Fibroblast of mammary gland (primary cell): ENCODE results near the gene LRIG1.

Experiments used
- DNase-seq: peaks from one replicate; pipeline ENCODE4 v3.0.0-alpha.2; 2010; ENCODE audit warnings: low read depth
- H3K4me3 ChIP-seq: 2 replicates; pipeline ENCODE4 v1.5.1; 2011; ENCODE audit warnings: low read depth, mild to moderate bottlenecking, low read length, moderate library complexity; ENCODE audit not compliant: control insufficient read depth
- TF ChIP-seq, protein P1 (sequence below): conservative IDR thresholded peaks from 2 replicates; pipeline ENCODE4 v1.5.1; 2011; ENCODE audit warnings: low read depth, low read length, inconsistent platforms; ENCODE audit not compliant: control insufficient read depth, insufficient read depth

LRIG1 gene

DNA sequence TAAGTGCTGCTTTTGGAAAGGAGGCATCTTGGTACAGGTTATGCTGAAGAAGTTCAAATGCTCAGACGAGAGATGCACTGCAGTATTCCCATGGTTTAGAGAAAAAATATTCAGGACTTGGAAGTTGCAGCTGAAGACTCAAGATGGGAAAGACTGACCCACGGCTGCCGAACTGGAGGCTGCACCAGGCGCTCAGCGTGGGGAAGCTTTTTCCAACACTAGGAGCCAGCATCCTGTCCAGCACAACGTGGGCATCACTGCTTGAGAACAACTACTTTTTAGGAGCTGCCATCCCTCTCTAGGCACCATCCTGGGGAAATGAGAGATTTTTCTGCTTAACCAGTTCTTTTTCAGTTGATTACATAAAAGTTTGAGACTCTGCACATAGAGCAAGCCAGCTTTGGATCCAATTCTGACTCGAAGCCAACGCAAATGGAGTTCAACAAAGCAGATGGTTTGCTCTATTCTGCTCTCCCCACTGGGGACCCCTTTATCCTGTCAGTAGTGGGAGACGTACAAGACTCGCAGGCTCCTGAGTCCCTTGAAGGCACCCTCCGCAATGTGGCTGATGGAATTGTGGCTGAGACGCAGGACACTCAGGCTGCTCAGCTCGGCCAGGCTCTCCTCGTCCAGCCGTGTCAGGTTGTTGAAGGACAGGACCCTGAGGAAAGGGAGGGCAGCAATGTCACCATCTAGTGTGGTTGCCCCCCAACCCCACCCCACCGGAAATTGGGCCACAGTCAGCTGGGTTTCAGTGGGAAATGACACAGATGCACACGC is 93.8 kb downstream of the LRIG1 start:
- DNase-seq: no peak
- no peak overlapping the region for H3K4me3 ChIP-seq
- TF ChIP-seq, protein P1, sequence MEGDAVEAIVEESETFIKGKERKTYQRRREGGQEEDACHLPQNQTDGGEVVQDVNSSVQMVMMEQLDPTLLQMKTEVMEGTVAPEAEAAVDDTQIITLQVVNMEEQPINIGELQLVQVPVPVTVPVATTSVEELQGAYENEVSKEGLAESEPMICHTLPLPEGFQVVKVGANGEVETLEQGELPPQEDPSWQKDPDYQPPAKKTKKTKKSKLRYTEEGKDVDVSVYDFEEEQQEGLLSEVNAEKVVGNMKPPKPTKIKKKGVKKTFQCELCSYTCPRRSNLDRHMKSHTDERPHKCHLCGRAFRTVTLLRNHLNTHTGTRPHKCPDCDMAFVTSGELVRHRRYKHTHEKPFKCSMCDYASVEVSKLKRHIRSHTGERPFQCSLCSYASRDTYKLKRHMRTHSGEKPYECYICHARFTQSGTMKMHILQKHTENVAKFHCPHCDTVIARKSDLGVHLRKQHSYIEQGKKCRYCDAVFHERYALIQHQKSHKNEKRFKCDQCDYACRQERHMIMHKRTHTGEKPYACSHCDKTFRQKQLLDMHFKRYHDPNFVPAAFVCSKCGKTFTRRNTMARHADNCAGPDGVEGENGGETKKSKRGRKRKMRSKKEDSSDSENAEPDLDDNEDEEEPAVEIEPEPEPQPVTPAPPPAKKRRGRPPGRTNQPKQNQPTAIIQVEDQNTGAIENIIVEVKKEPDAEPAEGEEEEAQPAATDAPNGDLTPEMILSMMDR: no peak

DNA sequence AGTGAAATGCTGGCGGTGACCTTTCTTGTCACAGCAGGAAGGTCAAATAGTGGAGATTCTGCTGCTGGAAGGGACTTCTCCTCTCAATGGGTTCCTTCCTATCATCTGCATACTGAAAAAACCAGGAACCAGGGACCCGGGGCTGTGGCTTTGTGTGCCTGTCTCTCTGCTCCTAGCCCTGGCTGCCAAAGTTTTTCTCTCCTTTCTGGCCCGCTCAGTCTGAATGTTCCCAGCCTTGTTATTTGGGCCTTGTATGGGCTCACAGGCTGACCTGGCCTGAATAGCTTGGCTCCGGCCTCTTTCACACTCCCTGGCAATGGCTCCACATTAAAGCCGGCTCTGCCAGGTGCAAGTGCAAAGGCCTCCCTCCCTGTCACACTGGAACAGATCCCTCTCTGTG is 94.7 kb downstream of the LRIG1 start:
- no peak for DNase-seq
- H3K4me3 ChIP-seq: no peak overlapping the region
- TF ChIP-seq, protein P1: no peak

DNA sequence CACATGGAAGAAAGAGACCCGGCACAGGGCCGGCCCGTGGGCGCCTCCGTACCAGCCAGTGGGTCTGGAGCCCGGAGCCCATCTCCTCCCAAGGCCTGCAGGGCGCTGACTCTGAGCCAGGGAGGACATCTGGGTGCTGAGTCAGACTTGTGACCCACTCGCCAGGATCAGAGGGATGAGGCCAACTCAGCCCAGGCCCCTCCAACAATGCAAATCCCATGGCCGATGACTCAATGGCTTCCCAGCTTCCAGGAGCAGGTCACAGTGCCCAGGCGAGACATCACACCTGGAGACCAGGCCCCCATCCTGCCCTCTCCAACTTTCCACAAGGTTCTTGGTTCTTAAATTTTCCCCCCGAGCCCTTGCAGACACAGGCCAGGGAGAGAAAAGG is 95.1 kb downstream of the LRIG1 start:
- TF ChIP-seq, protein P1: no peak
- H3K4me3 ChIP-seq: no peak overlapping the region
- DNase-seq: peak; percentile 93

DNA sequence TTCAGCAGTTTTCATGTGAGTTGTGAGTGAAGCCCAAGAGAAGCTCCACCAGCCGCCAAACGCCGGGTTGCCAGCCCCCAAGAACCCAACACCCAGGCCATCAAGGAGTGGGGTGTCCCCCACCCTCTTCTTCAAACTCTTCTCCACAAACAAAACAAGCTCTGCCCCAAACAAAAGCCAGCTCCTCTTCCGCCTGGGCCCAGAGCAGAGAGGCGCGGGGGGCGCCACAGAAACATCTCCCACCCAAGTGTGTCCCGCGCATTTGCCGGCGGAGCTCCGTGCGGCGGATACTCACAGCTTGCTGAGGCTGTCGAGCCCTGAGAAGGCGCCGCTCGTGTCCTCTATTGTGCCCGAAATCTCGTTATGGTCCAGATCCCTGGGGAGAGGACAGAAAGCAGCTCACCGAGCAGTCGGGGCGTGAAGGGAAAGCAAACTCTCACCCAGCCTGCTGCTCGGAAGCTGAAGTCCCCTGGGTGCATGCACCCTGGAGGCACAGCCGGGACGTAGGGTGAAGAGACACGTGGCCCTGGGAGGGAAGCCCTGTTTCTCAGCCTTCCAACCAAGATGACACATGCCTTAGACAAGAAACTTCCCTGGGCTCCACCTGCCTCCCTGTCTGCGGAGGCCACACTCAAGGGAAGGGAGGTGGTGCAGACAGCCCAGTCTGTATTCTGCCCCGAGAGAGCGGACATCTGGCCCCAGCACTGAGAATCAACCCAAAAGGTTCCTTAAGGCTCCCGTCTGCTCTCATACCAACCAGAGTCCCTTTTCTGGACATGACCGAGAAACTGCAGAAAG is 95.7 kb downstream of the LRIG1 start:
- peak; percentile 45 for DNase-seq
- TF ChIP-seq, protein P1: no peak
- no peak overlapping the region for H3K4me3 ChIP-seq

DNA sequence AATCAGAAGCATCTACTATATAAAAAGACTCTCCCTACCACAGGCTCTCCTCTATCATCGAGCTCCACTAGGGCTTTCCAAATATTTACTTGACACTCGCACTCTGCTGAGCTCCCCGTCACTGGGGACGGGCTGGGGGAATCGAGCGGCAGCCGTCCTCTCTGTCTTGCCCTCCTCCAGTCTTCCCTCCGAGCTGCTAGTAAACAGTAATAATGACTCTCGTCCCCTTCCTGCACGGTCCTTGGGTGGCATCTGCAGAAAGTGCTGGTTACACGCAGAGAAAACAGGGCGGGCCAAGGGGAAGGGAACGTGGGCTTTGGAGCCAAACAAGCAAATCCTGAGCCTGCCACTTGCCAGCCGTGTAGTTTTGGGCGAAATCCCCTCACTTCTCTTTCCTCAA is 96.6 kb downstream of the LRIG1 start:
- TF ChIP-seq, protein P1: no peak
- no peak overlapping the region for H3K4me3 ChIP-seq
- no peak for DNase-seq

DNA sequence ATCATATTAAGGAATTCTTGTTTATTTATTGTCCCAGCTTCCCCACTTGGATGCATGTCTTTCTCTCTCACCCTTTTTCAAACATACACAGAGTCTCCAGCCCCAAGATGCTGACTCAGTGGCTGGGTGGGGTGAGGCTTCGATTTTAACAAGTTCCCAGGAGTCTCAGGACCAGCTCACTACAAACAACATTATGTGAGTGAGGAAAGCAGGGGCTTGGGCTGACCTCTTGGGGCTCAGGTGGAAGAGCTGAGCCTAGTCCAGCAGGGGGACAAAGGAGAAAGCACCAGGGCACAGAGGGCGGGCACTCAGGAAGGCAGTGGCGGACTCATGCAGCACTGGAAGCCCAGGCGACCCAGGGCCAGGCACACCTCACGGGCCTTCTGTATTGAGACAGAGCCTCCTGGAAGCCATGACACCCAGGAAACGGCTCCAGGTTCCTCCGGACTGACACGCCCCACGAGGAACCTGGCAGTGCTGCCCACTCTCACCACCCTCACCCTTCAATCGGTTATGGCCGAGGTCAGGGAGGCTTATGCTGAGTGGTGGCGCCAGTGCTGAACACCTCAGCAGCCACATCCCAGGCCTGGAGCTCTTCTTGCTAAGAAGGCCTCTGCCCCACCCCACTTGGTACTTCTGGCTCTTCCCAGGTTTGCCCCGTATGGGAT is 97.4 kb downstream of the LRIG1 start:
- TF ChIP-seq, protein P1: no peak
- DNase-seq: peak; percentile 75

More for the DNA sequence above, 97.4 kb downstream of the LRIG1 start:
- no peak overlapping the region for H3K4me3 ChIP-seq
